Measurements from ENCODE around the gene CERS6. TPM values are rescaled to one million over a fixed set of nuclear protein-coding genes. Genes with fewer than 3 reads are reported as not detected.
A peak's percentile ranks its signal among the peaks of the same experiment; 100 is the strongest.

CERS6 gene
- total and polyA plus RNA-seq, 2 experiments from 2014 or later, result 40.9 to 99.1 TPM

GRCh38 chr2:168614172-168615018, 158.3 kb downstream of the CERS6 start:
- no peaks in the 10 kb centered on the region for H3K9me3 ChIP-seq (ENCODE audit: low read depth)

GRCh38 chr2:168620554-168620953, 164.5 kb downstream of the CERS6 start:
- Histone ChIP-seq H3K9me3 (ENCODE audit: low read depth) (no peaks in the 10 kb centered on the region), H3K4me3 (no peak overlapping the region), H3K4me1 (ENCODE audit: insufficient read depth) (no peaks in the 10 kb centered on the region), H3K27ac (peak overlapping the region; percentile 2), H3K4me2 (no peak overlapping the region), H3K36me3 (replicated peaks; ENCODE audit: insufficient read depth, low read depth) (peaks cover 5% of the 10 kb centered on the region), H3K79me2 (peaks cover 56% of the 10 kb centered on the region), H4K20me1 (ENCODE audit: insufficient read depth, poor library complexity, severe bottlenecking) (no peaks in the 10 kb centered on the region), H3K9me2 (replicated peaks; ENCODE audit: insufficient read depth) (no peaks in the 10 kb centered on the region), H3K27me3 (no peaks in the 10 kb centered on the region), H2AFZ (no peak overlapping the region)
- DNase-seq (ENCODE audit: low spot score), result no peak
- TF ChIP-seq EZH2phosphoT487 (IDR thresholded peaks at IDR 0.05; ENCODE audit: low read depth, severe bottlenecking, unreplicated experiment), result no peak
- TF ChIP-seq CTCF (IDR thresholded peaks at IDR 0.05; ENCODE audit: poor library complexity), result no peak
- no peak for TF ChIP-seq EZH2 (IDR thresholded peaks at IDR 0.05; ENCODE audit: borderline replicate concordance)
- WGBS (ENCODE audit: low lambda C conversion rate, missing lambda C conversion rate), result 86% methylated on average over 2 of the region's 2 CpGs

More at GRCh38 chr2:168614172-168615018, 158.3 kb downstream of the CERS6 start:
- TF ChIP-seq EZH2 (IDR thresholded peaks at IDR 0.05; ENCODE audit: borderline replicate concordance) (no peak), CTCF (IDR thresholded peaks at IDR 0.05; ENCODE audit: poor library complexity) (no peak), EZH2phosphoT487 (IDR thresholded peaks at IDR 0.05; ENCODE audit: low read depth, severe bottlenecking, unreplicated experiment) (no peak)
- WGBS (ENCODE audit: low lambda C conversion rate, missing lambda C conversion rate), result 63% methylated on average over 3 of the region's 3 CpGs
- no peaks in the 10 kb centered on the region for H3K4me1 ChIP-seq (ENCODE audit: insufficient read depth)
- H3K27ac ChIP-seq, result no peak overlapping the region
- H2AFZ ChIP-seq, result no peak overlapping the region
- no peaks in the 10 kb centered on the region for H3K9me2 ChIP-seq (replicated peaks; ENCODE audit: insufficient read depth)
- H3K27me3 ChIP-seq, result no peaks in the 10 kb centered on the region
- no peaks in the 10 kb centered on the region for H4K20me1 ChIP-seq (ENCODE audit: insufficient read depth, poor library complexity, severe bottlenecking)
- H3K4me2 ChIP-seq, result no peak overlapping the region
- peaks cover 5% of the 10 kb centered on the region for H3K36me3 ChIP-seq (replicated peaks; ENCODE audit: insufficient read depth, low read depth)
- no peak overlapping the region for H3K4me3 ChIP-seq
- peaks cover 87% of the 10 kb centered on the region for H3K79me2 ChIP-seq
- DNase-seq (ENCODE audit: low spot score), result no peak

GRCh38 chr2:168622559-168622958, 166.5 kb downstream of the CERS6 start:
- 29% methylated on average over 1 of the region's 1 CpG for WGBS (ENCODE audit: low lambda C conversion rate, missing lambda C conversion rate)
- DNase-seq (ENCODE audit: low spot score), result no peak
- H3K4me1 ChIP-seq (ENCODE audit: insufficient read depth), result peaks cover 7% of the 10 kb centered on the region

More at GRCh38 chr2:168622559-168622958, 166.5 kb downstream of the CERS6 start:
- Histone ChIP-seq H3K79me2 (peaks cover 54% of the 10 kb centered on the region), H2AFZ (no peak overlapping the region), H3K9me3 (ENCODE audit: low read depth) (no peaks in the 10 kb centered on the region), H3K27me3 (no peaks in the 10 kb centered on the region), H3K4me3 (no peak overlapping the region), H3K9me2 (replicated peaks; ENCODE audit: insufficient read depth) (no peaks in the 10 kb centered on the region), H4K20me1 (ENCODE audit: insufficient read depth, poor library complexity, severe bottlenecking) (no peaks in the 10 kb centered on the region), H3K27ac (peak overlapping the region; percentile 47), H3K4me2 (peak overlapping the region; percentile 41), H3K36me3 (replicated peaks; ENCODE audit: insufficient read depth, low read depth) (peaks cover 5% of the 10 kb centered on the region)
- TF ChIP-seq CTCF (IDR thresholded peaks at IDR 0.05; ENCODE audit: poor library complexity) (no peak), EZH2phosphoT487 (IDR thresholded peaks at IDR 0.05; ENCODE audit: low read depth, severe bottlenecking, unreplicated experiment) (no peak), EZH2 (IDR thresholded peaks at IDR 0.05; ENCODE audit: borderline replicate concordance) (no peak)
